GM18907 (cell line): ENCODE data around the gene SMIM14.
"Not testable (repeated sequence)": the region's sequence is repeated elsewhere in the genome, so short reads cannot be mapped to it uniquely, and the experiment has no call there.

Experiments used
- ATAC-seq: cut with Tn5 transposase; IDR thresholded peaks from one replicate; pipeline ENCODE4 v1.9.1; 2021; ENCODE audit warnings: mild to moderate bottlenecking, moderate library complexity; ENCODE audit not compliant: unreplicated experiment

Gene SMIM14

GRCh38 chr4:39648827-39649558 is 10.3 kb upstream of the SMIM14 start:
- ATAC-seq: no peak

DNA sequence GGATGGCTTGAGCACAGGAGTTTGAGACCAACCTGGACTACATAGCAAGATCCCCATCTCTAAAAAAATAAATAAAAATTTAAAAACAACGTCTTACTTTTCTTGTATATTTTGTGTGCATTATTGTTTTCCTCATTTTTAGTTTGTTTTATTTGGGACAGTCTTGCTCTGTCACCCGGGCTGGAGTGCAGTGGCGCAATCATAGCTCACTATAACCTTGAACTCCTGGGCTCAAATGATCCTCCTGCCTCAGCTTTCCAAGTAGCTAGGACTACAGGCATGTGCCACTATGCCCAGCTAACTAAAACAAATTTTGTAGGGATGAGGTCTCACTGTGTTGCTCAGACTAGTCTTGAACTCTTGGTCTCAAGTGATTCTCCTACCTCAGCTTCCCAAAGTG is 9.5 kb upstream of the SMIM14 start:
- ATAC-seq: no peak

DNA sequence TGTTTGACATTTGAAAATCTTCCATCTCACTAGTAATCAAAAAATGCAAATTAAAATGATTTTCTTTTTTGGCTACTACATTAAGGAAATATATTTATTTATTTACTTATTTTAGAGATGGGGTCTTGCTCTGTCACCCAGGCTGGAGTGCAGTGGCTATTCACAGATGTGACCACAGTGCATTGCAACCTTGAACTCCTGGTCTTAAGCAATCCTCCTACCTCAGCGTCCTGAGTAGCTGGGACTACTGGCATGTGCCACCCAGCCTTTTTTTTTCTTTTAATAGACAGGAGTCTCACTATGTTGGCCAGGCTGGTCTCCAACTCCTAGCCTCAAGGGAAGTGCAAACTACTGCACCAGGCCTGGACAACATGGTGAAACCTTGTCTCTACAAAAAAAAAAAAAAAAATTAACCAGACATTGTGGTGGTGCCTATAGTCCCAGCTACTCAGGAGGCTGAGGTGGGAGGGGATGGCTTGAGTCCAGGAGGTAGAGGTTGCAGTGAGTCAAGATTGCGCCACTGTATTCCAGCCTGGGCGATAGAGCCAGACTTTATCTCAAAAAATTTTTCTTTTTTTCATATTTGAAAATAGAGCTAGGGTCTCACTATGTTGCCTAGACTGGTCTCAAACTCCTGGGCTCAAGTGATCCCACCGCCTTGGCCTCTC is 4.4 kb upstream of the SMIM14 start:
- ATAC-seq: no peak

- no peak for ATAC-seq
These were observed 2.8 kb upstream of the SMIM14 start for GRCh38 chr4:39641451-39641850.

- ATAC-seq: peak; percentile 21
These were observed 895 bp downstream of the SMIM14 start for GRCh38 chr4:39637586-39638353.

- ATAC-seq: no peak
These were observed 1.5 kb downstream of the SMIM14 start for GRCh38 chr4:39637221-39637585.

DNA sequence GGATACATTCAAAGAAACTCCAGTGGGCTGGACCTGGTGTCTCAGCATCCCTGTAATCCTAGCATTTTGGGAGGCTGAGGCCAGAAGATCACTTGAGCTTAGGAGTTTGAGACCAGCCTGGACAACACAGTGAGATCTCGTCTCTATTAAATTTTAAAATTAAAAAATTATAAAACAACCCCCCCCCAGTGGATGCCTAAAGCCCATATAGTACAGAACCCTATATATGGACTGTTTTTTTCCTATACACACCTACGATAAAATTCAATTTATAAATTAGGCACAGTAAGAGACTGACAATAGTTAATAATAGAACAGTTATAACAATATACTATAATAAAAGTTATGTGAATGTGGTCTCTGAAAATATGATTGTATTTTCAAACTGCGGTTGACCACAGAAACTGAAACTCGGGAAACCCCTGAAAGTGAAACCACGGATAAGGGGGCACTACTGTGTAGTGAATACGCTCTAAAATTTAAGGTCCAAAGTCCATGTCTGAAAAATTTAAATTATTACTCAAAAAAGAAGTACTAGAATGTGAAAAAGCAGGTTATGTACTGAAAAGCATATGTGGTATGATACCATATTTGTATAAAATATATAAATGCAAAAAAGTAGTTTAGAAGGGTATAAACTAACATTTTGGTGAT is 2.0 kb downstream of the SMIM14 start:
- no peak for ATAC-seq

DNA sequence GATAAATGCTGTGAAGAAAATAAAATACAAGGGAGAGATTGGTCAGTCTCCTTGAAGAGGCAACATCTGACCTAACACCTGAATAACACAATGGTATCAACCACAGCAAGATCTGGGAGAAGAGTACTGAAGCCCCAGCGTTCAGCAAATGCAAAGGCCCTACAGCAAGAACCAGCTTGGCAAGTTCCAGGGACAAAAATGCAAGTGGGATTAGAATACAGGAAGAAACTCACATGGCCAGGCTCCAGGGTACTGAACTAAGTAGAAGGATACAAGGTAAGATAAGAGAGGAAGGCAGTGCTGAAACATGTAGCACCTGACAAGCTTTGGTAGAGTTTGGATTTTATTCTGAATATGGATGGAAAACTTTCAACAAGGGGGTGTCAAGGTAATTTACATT is 3.6 kb downstream of the SMIM14 start:
- ATAC-seq: no peak

GRCh38 chr4:39631700-39632079 is 7.0 kb downstream of the SMIM14 start:
- ATAC-seq: peak; percentile 65

GRCh38 chr4:39627413-39627812 is 11.3 kb downstream of the SMIM14 start:
- ATAC-seq: no peak

- ATAC-seq: no peak
These were observed 11.8 kb downstream of the SMIM14 start for GRCh38 chr4:39626913-39627312.

DNA sequence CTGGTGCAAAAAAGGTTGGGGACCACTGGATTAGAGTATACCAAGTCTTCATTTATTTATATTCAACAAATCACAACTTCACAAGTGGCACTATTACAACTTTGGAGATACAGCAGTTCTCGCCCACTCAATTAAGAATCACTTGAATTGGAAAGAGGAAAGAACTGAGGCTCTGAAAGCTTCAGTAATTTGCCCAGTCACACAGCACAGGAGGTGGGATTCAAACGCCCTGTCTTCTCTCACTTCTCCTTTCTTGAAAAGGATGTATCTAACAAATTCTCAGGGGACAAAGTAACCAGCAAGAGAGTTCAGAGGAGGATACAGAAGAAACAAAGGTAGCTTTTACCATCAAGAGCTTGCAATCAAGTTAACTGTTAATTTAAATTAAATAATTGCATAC is 12.4 kb downstream of the SMIM14 start:
- peak; percentile 68 for ATAC-seq

DNA sequence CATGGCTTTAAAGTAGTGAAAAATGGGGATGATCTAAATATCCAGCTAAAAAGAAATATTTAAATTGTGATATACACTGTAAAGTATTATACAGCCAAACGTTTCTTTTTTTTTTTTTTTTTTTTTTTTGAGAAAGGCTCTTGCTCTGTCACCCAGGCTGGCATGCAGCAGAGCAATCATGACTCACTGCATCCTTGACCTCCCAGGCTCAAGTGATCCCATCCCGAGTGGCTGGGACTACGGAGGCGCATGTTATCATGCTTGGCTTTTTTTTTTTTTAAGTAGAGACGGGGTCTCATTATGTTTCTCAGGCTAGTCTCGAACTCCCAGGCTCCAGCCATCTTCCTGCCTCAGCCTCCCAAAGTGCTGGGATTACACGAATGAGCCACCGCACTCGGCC is 17.1 kb downstream of the SMIM14 start:
- no peak for ATAC-seq

- ATAC-seq: no peak
These were observed 17.9 kb downstream of the SMIM14 start for GRCh38 chr4:39620551-39621313.

GRCh38 chr4:39617534-39617933 is 21.1 kb downstream of the SMIM14 start:
- ATAC-seq: no peak

- ATAC-seq: no peak
These were observed 22.0 kb downstream of the SMIM14 start for GRCh38 chr4:39616651-39617050.

DNA sequence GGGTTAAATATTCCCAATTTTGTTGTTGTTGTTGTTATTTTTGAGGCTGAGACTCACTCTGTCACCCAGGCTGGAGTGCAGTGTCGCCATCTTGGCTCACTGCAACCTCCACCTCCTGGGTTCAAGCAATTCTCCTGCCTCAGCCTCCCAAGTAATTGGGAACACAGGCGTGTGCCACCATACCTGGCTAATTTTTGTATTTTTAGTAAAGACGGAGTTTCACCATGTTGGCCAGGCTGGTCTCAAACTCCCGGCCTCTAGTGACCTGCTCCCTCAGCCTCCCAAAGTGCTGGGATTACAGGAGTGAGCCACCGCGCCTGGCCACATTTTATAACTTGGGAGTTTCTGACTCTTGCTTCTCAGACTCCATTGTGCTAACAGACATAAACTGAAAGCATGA is 22.6 kb downstream of the SMIM14 start:
- not testable (repeated sequence) for ATAC-seq

DNA sequence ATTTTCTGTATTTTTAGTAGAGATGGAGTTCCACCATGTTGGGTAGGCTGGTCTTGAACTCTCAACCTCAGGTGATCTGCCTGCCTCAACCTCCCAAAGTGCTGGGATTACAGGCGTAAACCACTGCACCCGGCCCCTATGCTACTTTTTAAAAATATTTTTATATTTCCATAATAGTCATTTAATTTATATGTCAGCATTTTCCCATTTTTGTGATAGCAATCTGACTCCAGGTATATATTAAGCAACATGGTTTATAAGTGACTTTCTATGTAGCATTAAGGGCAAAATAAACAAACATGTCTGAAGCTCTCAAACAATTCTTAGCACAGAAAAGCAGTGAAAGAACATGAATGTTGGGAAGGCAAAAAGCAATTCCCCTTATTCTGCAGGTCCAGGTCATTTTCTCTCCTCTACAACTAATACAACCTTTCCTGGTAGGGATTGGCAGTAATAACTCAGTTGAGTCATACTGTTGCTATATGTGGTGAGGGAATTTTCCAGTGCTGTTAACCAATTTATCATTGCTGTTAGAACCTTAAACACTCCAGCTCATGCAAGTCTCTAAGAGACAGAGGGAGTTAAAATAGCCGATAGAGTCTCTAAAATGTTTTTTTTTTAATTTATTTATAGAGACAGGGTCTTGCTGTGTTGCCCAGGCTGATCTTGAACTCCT is 24.0 kb downstream of the SMIM14 start:
- ATAC-seq: peak; percentile 28

- peak; percentile 35 for ATAC-seq
These were observed 25.5 kb downstream of the SMIM14 start for GRCh38 chr4:39613093-39613656.

GRCh38 chr4:39609454-39609931 is 29.2 kb downstream of the SMIM14 start:
- peak; percentile 91 for ATAC-seq
